Type B pancreatic cell (in vitro differentiated cells): ENCODE results near the gene JAG2. TPM values are rescaled to one million over a fixed set of nuclear protein-coding genes. Genes with fewer than 3 reads are reported as not detected.

ENCODE experiments used
- DNase-seq: peaks from one replicate; pipeline ENCODE4 v3.0.0; 2021; ENCODE audit warnings: mixed read lengths; ENCODE audit not compliant: unreplicated experiment; ENCODE audit errors: extremely low spot score
- H3K27ac Mint-ChIP-seq: 2 replicates; pipeline ENCODE4 v1.8.0; 2021; ENCODE audit warnings: mild to moderate bottlenecking, mixed read lengths
- H3K27me3 Mint-ChIP-seq: 2 replicates; pipeline ENCODE4 v1.8.0; 2021; ENCODE audit warnings: mixed read lengths
- H3K36me3 Mint-ChIP-seq: 2 replicates; pipeline ENCODE4 v1.8.0; 2021; ENCODE audit warnings: mixed read lengths
- H3K4me1 Mint-ChIP-seq: one replicate; pipeline ENCODE4 v1.8.0; 2021; ENCODE audit warnings: mixed read lengths; ENCODE audit not compliant: unreplicated experiment
- H3K4me3 Mint-ChIP-seq: 2 replicates; pipeline ENCODE4 v1.8.0; 2021; ENCODE audit warnings: mild to moderate bottlenecking, mixed read lengths
- H3K9me3 Mint-ChIP-seq: 2 replicates; pipeline ENCODE4 v1.8.0; 2021; ENCODE audit warnings: mixed read lengths
- CTCF ChIP-seq: fragments of 200-600 bp; sonication (generic); conservative IDR thresholded peaks from 2 replicates; pipeline ENCODE4 v1.5.0; 2021; ENCODE audit warnings: antibody characterized with exemption, mild to moderate bottlenecking
- total RNA-seq: library from RNA; stranded (reverse); gene quantifications from 2 replicates; pipeline ENCODE4 v1.2.1, GENCODE V29; 2021; ENCODE audit warnings: low replicate concordance

The JAG2 gene
- total RNA-seq, 1 donor from 2014 or later: 16.5 TPM

DNA sequence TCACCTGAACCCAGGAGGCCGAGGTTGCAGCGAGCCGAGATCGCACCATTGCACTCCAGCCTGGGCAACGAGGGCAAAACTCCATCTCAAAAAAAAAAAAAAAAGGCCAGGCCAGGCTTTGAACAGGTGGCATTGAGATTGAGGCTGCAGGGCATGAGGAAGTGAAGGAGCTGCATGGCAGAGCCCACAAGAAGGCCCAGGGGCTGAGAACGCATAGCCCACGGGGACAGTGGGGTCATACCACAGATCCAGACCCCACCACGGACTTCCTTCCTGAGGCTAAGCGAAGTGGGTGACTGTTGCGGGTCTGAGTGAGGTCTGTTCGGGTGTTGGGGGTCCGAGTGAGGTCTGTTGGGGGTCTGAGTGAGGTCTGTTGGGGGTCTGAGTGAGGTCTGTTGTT is 7.8 kb downstream of the JAG2 start:
- no peak for TF ChIP-seq CTCF
- DNase-seq: no peak
- Mint-ChIP-seq H3K4me1 (no peaks in the 10 kb centered on the region), H3K9me3 (no peaks in the 10 kb centered on the region), H3K27ac (no peak overlapping the region), H3K4me3 (no peak overlapping the region), H3K27me3 (peaks cover 3% of the 10 kb centered on the region), H3K36me3 (no peaks in the 10 kb centered on the region)

DNA sequence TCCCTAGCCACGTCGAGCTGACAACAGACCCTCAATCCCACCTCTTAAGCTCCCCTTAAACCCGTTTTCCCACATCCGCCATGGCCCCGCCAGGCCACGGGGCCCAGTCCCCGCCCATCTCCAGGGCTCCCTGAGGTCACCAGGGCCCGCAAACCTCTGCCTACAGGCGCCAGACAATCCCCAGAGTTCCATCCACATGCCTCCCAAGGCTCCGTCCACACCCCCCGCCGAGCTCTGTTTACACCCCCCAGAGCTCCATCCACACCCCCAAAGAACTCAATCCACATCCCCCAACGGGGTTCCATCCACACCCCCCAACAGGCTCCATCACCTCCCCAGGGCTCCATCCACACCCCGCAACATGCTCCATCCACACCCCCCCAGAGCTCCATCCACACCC is 9.2 kb downstream of the JAG2 start:
- Mint-ChIP-seq H3K27ac (no peak overlapping the region), H3K27me3 (no peaks in the 10 kb centered on the region), H3K9me3 (no peaks in the 10 kb centered on the region), H3K36me3 (no peaks in the 10 kb centered on the region), H3K4me3 (no peak overlapping the region), H3K4me1 (no peaks in the 10 kb centered on the region)
- no peak for TF ChIP-seq CTCF
- no peak for DNase-seq

DNA sequence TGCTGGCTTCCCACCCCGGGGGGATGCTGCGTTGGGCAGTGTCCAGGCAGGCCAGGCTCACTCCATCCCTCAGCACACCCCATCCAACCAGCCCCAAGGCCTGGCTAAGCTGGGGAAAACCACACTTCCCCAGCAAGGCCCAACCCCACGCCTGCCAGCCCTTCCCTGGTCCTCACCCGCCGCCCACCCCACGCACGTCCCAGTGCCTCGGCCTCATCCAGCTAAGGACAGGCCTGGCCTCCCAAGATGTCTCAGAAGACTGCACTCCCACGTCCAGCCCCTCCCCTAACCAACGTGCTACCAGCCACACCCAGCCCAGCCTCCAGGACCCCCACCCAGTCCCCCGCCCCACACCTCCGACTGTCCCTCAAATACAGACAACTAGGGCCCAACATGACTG is 9.8 kb downstream of the JAG2 start:
- Mint-ChIP-seq H3K4me1 (no peaks in the 10 kb centered on the region), H3K27me3 (no peaks in the 10 kb centered on the region), H3K9me3 (no peaks in the 10 kb centered on the region), H3K36me3 (no peaks in the 10 kb centered on the region), H3K4me3 (no peak overlapping the region), H3K27ac (no peak overlapping the region)
- no peak for DNase-seq
- no peak for TF ChIP-seq CTCF

DNA sequence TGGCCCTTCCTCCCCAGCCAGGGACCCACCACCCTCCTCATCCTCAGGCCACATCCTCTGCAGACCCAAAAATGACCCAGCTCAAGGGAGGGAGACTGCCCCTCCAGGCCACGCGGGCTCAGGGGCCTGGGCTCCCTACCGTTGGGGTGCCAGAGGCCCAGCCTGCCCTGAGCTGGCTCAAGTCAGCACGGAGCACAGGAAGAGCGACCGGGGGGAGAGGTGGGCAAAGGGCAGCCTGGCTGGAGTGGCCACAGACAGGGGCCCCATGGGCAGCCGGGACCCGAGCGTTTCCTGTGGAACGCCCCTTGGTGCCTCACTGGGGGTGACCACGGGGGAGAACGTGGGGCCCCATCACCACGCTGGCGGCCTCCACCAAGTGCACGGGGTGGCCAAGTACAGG is 10.7 kb downstream of the JAG2 start:
- TF ChIP-seq CTCF: no peak
- H3K27me3 Mint-ChIP-seq: no peaks in the 10 kb centered on the region
- no peak overlapping the region for H3K27ac Mint-ChIP-seq
- no peaks in the 10 kb centered on the region for H3K36me3 Mint-ChIP-seq
- H3K4me1 Mint-ChIP-seq: no peaks in the 10 kb centered on the region
- no peaks in the 10 kb centered on the region for H3K9me3 Mint-ChIP-seq
- H3K4me3 Mint-ChIP-seq: no peak overlapping the region
- no peak for DNase-seq

DNA sequence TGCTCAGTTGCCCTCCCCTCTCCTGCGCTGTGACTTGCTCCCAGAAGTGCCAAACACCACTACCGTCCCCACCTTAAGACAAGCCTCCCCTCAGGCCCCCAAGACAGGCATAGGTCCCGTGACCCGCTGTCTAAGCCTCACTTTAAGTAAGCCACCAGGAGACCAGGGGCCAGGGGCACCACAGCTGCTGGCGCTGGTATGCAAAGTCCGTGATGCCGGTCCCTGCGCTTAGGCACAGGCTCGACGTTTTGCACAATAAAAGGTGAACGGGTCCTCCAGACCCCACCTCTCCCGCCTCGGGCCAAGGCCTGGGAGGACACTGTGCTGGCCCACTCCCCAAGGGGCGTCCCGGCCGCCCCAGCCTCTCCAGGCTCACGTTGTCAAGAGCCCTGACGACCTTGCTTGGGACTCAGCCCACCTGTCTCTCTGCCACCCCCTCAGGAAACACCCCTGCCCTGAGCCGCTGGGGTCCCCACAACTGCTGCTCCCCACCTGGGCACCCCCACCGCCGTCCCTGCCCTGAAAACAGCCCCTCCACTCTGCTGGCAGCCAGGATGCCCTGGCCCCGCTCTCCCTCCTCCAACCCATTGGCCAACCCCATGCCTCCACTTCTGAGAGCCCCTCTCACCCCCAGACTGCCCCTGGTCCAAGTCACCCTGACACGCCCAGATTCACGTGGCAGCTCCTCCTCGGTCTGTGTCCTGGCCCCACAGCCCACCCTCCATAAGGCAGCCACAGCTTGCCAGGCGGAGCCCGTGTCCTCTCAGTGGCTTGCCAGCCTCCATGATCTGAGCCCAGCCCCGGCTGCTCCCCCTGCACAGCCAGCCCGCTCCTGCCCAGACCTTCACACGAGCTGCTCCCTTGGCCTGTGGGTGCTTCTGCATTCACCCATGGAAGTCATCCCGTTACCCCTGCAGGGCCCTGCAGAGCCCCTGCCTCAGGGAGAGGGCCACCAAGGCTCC is 11.9 kb downstream of the JAG2 start:
- H3K27me3 Mint-ChIP-seq: no peaks in the 10 kb centered on the region
- H3K4me1 Mint-ChIP-seq: no peaks in the 10 kb centered on the region
- no peak for TF ChIP-seq CTCF
- DNase-seq: no peak
- no peaks in the 10 kb centered on the region for H3K36me3 Mint-ChIP-seq
- H3K27ac Mint-ChIP-seq: no peak overlapping the region
- H3K9me3 Mint-ChIP-seq: no peaks in the 10 kb centered on the region
- H3K4me3 Mint-ChIP-seq: no peak overlapping the region
